OCI-LY7 (cell line): ENCODE results near the gene SCARB1. TPM values are rescaled to one million over a fixed set of nuclear protein-coding genes. Genes with fewer than 3 reads are reported as not detected.

Source experiments
- small RNA-seq: library from RNA; depleted of rRNA; stranded (forward); fragments of <200 nt; gene quantifications from one replicate; pipeline ENCODE3, GENCODE V24; 2014
- total RNA-seq, 2 experiments: library from RNA; depleted of rRNA in 1 of 2; stranded (reverse); fragments of >200 nt in 1 of 2; shearing (Covaris generic) in 1 of 2; gene quantifications; 2 replicates each; pipeline ENCODE4 v1.2.3, GENCODE V29; 2014 to 2022

The SCARB1 gene
- total RNA-seq, 2 experiments from 2014 or later = 42.9 to 112 TPM

Small RNAs within 50 kb of the gene (small RNA-seq; reads per million reads assigned to genes)
- gene RNU6-927P = not detected

Other genes with a start within 250 kb of the SCARB1 start
- 425 and 431 TPM in 2 replicates for gene UBC, start 50.8 kb upstream of the SCARB1 start, total RNA-seq (2014; rRNA removed; shearing (Covaris generic))
- 616 and 682 TPM in 2 replicates for gene UBC, start 50.8 kb upstream of the SCARB1 start, total RNA-seq (2022)
- gene DHX37, start 125.3 kb upstream of the SCARB1 start, total RNA-seq (2014; rRNA removed; shearing (Covaris generic)) = 32.0 and 34.2 TPM in 2 replicates
- gene DHX37, start 125.3 kb upstream of the SCARB1 start, total RNA-seq (2022) = 25.2 and 34.5 TPM in 2 replicates
- 62.6 and 73.4 TPM in 2 replicates for gene BRI3BP, start 129.8 kb upstream of the SCARB1 start, total RNA-seq (2014; rRNA removed; shearing (Covaris generic))
- 118 and 120 TPM in 2 replicates for gene BRI3BP, start 129.8 kb upstream of the SCARB1 start, total RNA-seq (2022)
- 10.2 and 12.0 TPM in 2 replicates for gene AACS, start 201.6 kb upstream of the SCARB1 start, total RNA-seq (2014; rRNA removed; shearing (Covaris generic))
- gene AACS, start 201.6 kb upstream of the SCARB1 start, total RNA-seq (2022) = 24.6 and 26.3 TPM in 2 replicates